Panc1 (cell line): ENCODE results near the gene MYO7A. TPM values are rescaled to one million over a fixed set of nuclear protein-coding genes. Genes with fewer than 3 reads are reported as not detected.

Experiments
- ATAC-seq: fragments of 200-7000 bp; cut with Tn5 transposase; 2 replicates; pipeline ENCODE4 v1.9.1; 2020; ENCODE audit warnings: mild to moderate bottlenecking, moderate library complexity
- BruUV-seq: library from RNA; stranded (reverse); fragments of 400-500 nt; replicated peaks from 2 replicates; lab custom pipeline; 2021; lab: Mats Ljungman, UMichigan
- CTCF ChIA-PET: fragments of 300-600 bp; sonication (Branson Sonifier 250); formaldehyde crosslinking; loops from one replicate; lab custom pipeline; 2022; ENCODE audit warnings: antibody characterized with exemption; lab: Charles Lee
- POLR2A ChIA-PET: fragments of 300-600 bp; sonication (Branson Sonifier 250); formaldehyde crosslinking; loops from one replicate; lab custom pipeline; 2022; ENCODE audit warnings: antibody characterized with exemption; lab: Charles Lee
- DNase-seq: peaks from one replicate; pipeline ENCODE4 v3.0.0-alpha.2; 2010; ENCODE audit warnings: low read depth, low spot score
- H3K27ac ChIP-seq: 2 replicates; pipeline ENCODE4 v1.5.1; 2011; ENCODE audit warnings: mild to moderate bottlenecking, low read length, inconsistent platforms
- H3K27me3 ChIP-seq: fragments of 200-500 bp; sonication (Bioruptor generic); 2 replicates; pipeline ENCODE4 v1.6.0; 2014; ENCODE audit warnings: low read length, inconsistent platforms; ENCODE audit not compliant: control insufficient read depth, insufficient read depth
- H3K36me3 ChIP-seq: fragments of 200-500 bp; sonication (Bioruptor generic); 2 replicates; pipeline ENCODE4 v1.5.1; 2014; ENCODE audit warnings: inconsistent platforms, mild to moderate bottlenecking, low read length, moderate library complexity; ENCODE audit not compliant: control insufficient read depth, insufficient read depth
- H3K4me1 ChIP-seq: 2 replicates; pipeline ENCODE4 v1.5.1; 2011; ENCODE audit warnings: inconsistent platforms, mild to moderate bottlenecking, low read length, moderate library complexity; ENCODE audit not compliant: control insufficient read depth, insufficient read depth
- H3K4me3 ChIP-seq, 2 experiments: 2 replicates each; pipeline ENCODE4 v1.5.1; 2011 to 2012; ENCODE audit warnings: low read depth in 2 of 2, low read length in 2 of 2, mild to moderate bottlenecking in 2 of 2, inconsistent platforms in 1 of 2, moderate library complexity in 1 of 2
- H3K9me3 ChIP-seq: fragments of 200-500 bp; sonication (Bioruptor generic); 2 replicates; pipeline ENCODE4 v1.5.1; 2014; ENCODE audit warnings: low read depth, mild to moderate bottlenecking, inconsistent platforms, low read length, moderate library complexity; ENCODE audit not compliant: control insufficient read depth, insufficient read depth
- POLR2AphosphoS5 ChIP-seq: IDR thresholded peaks from 2 replicates; pipeline ENCODE4 v1.6.1; 2012; ENCODE audit warnings: mild to moderate bottlenecking, low read depth, low read length, moderate library complexity
- SIN3A ChIP-seq: IDR thresholded peaks from 2 replicates; pipeline ENCODE4 v1.6.1; 2012; ENCODE audit warnings: low read depth, mild to moderate bottlenecking, low read length, moderate library complexity, borderline replicate concordance; ENCODE audit not compliant: insufficient read depth
- TCF7L2 ChIP-seq: IDR thresholded peaks from 2 replicates; pipeline ENCODE4 v1.6.1; 2011; ENCODE audit warnings: mild to moderate bottlenecking, low read depth, low read length, inconsistent platforms
- in situ Hi-C: cut with HindIII; loops from 2 replicates; pipeline ENCODE4 v1.10.0; 2016; ENCODE audit warnings: low sequenced_read_pairs, low pct_unique_long_range_greater_than_20kb
- intact Hi-C: fragments of 100-400 bp; cut with micrococcal nuclease; formaldehyde crosslinking; loops from one replicate; pipeline ENCODE4 v1.10.0; 2022; ENCODE audit not compliant: unreplicated experiment
- total RNA-seq: library from RNA; stranded (reverse); gene quantifications from one replicate; pipeline ENCODE4 v1.2.1, GENCODE V29; 2021; ENCODE audit not compliant: unreplicated experiment
- TF ChIP-seq, protein P1 (sequence below), 2 experiments: IDR thresholded peaks; 2 replicates each; pipeline ENCODE4 v1.6.1; 2011 to 2012; ENCODE audit warnings: low read depth in 2 of 2, control low read depth in 1 of 2, low read length in 1 of 2, mild to moderate bottlenecking in 1 of 2, moderate library complexity in 1 of 2; ENCODE audit not compliant: insufficient read depth in 1 of 2
- TF ChIP-seq, protein P2 (sequence below): fragments of 450-650 bp; IDR thresholded peaks from 2 replicates; pipeline ENCODE4 v1.5.1; 2017; ENCODE audit warnings: mild to moderate bottlenecking

The MYO7A gene
- total RNA-seq, 1 experiment from 2014 or later = 1.3 TPM

DNA sequence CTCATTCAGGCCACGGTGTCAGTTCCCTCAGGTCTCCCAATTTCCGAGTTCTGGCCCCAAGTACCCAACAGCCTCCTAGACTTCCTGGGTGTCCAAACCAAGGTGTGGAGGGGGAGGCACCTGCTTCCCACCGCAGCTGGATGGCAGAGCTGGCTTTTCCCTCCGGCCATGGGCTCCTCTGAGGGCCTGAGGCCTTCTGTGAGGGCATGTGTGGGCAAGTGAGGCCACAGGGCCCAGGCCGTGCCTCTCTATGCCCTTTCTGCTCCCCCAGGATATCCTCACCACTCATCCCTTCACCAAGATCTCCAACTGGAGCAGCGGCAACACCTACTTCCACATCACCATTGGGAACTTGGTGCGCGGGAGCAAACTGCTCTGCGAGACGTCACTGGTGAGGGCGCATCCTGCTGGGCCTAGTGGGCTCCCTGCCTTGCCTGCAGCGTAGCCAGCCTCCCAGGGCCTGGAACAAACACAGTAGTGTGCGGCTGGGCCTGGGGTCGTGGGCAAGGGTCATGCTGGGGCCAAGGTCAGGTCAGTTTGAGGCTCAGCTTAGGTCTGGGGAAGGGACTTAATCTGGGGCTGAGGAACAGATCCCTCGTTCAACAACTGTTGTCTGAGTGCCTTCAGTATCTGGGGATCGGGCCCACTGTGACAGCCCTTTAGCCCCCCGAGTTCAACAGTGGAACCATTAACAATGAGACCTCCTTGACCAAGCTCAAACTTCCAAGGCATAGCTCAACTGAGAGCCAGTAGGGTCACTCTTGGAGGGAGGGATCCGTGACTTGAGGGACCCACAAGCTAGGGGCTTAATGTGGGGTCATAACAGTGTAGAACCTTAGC is 85.8 kb downstream of the MYO7A start:
- TF ChIP-seq TCF7L2 = no peak
- TF ChIP-seq, protein P1, sequence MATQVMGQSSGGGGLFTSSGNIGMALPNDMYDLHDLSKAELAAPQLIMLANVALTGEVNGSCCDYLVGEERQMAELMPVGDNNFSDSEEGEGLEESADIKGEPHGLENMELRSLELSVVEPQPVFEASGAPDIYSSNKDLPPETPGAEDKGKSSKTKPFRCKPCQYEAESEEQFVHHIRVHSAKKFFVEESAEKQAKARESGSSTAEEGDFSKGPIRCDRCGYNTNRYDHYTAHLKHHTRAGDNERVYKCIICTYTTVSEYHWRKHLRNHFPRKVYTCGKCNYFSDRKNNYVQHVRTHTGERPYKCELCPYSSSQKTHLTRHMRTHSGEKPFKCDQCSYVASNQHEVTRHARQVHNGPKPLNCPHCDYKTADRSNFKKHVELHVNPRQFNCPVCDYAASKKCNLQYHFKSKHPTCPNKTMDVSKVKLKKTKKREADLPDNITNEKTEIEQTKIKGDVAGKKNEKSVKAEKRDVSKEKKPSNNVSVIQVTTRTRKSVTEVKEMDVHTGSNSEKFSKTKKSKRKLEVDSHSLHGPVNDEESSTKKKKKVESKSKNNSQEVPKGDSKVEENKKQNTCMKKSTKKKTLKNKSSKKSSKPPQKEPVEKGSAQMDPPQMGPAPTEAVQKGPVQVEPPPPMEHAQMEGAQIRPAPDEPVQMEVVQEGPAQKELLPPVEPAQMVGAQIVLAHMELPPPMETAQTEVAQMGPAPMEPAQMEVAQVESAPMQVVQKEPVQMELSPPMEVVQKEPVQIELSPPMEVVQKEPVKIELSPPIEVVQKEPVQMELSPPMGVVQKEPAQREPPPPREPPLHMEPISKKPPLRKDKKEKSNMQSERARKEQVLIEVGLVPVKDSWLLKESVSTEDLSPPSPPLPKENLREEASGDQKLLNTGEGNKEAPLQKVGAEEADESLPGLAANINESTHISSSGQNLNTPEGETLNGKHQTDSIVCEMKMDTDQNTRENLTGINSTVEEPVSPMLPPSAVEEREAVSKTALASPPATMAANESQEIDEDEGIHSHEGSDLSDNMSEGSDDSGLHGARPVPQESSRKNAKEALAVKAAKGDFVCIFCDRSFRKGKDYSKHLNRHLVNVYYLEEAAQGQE (IDR thresholded peaks at IDR 0.05; ENCODE audit: insufficient read depth in 1 of 2, low read depth in 2 of 2, low read length in 1 of 2) = no peak
- no peak for TF ChIP-seq SIN3A
- no peak for TF ChIP-seq POLR2AphosphoS5
- TF ChIP-seq, protein P2, sequence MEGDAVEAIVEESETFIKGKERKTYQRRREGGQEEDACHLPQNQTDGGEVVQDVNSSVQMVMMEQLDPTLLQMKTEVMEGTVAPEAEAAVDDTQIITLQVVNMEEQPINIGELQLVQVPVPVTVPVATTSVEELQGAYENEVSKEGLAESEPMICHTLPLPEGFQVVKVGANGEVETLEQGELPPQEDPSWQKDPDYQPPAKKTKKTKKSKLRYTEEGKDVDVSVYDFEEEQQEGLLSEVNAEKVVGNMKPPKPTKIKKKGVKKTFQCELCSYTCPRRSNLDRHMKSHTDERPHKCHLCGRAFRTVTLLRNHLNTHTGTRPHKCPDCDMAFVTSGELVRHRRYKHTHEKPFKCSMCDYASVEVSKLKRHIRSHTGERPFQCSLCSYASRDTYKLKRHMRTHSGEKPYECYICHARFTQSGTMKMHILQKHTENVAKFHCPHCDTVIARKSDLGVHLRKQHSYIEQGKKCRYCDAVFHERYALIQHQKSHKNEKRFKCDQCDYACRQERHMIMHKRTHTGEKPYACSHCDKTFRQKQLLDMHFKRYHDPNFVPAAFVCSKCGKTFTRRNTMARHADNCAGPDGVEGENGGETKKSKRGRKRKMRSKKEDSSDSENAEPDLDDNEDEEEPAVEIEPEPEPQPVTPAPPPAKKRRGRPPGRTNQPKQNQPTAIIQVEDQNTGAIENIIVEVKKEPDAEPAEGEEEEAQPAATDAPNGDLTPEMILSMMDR = no peak
- POLR2A ChIA-PET = no interaction called here
- ATAC-seq = no peak
- Histone ChIP-seq H3K9me3 (no peaks in the 10 kb centered on the region), H3K27me3 (peaks cover 3% of the 10 kb centered on the region), H3K27ac (no peak overlapping the region), H3K4me3 (no peak overlapping the region), H3K4me1 (no peaks in the 10 kb centered on the region), H3K36me3 (no peaks in the 10 kb centered on the region)
- intact Hi-C loops (no loop called here), in situ Hi-C loops (no loop called here)
- DNase-seq = no peak
- CTCF ChIA-PET = interaction anchor here (0.6 kb wide), 1 partner anchor 35 kb away, joined by 13 read pairs; no protein-coding TSS in a partner anchor
- BruUV-seq = no TSS peak

DNA sequence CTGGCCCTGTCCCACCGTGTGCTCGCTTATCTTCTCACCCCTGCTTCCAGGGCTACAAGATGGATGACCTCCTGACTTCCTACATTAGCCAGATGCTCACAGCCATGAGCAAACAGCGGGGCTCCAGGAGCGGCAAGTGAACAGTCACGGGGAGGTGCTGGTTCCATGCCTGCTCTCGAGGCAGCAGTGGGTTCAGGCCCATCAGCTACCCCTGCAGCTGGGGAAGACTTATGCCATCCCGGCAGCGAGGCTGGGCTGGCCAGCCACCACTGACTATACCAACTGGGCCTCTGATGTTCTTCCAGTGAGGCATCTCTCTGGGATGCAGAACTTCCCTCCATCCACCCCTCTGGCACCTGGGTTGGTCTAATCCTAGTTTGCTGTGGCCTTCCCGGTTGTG is 86.5 kb downstream of the MYO7A start:
- CTCF ChIA-PET = interaction anchor here (0.6 kb wide), 1 partner anchor 34 kb away, joined by 13 read pairs; no protein-coding TSS in a partner anchor
- TF ChIP-seq SIN3A = no peak
- TF ChIP-seq POLR2AphosphoS5 = no peak
- no peak for TF ChIP-seq TCF7L2
- TF ChIP-seq, protein P2 = no peak
- TF ChIP-seq, protein P1 (IDR thresholded peaks at IDR 0.05; ENCODE audit: insufficient read depth in 1 of 2, low read depth in 2 of 2, low read length in 1 of 2) = no peak

More for the DNA sequence above, 86.5 kb downstream of the MYO7A start:
- H3K36me3 ChIP-seq = no peaks in the 10 kb centered on the region
- no TSS peak for BruUV-seq
- no peak for DNase-seq
- POLR2A ChIA-PET = no interaction called here
- no peak overlapping the region for H3K4me3 ChIP-seq
- no peaks in the 10 kb centered on the region for H3K4me1 ChIP-seq
- intact Hi-C loops (no loop called here), in situ Hi-C loops (no loop called here)
- peaks cover 3% of the 10 kb centered on the region for H3K27me3 ChIP-seq
- no peak overlapping the region for H3K27ac ChIP-seq
- ATAC-seq = no peak
- no peaks in the 10 kb centered on the region for H3K9me3 ChIP-seq
